ENCODE data around the gene CSAD.

CSAD gene

DNA sequence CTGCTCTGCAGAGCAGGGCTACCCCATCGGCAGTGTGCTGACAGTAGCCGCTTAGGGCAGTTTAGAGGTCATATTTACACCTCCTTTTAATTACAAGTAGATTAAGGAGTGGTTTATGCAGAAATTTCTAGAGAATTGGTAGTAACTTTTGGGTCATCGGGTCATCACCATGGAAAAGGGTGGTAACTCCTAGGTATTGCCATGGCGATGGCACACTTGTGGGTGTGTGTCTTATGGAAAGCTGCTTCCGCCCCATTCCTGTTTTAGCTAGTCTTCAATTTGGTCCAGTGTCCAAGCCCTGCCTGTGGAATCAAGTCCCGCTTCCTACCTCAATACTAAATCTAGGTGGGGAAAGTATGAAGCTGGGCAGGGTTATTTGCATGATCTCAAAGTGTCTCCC is 29.7 kb downstream of the CSAD start:
- Mint-ChIP-seq H3K27me3 (peaks cover 11% of the 10 kb centered on the region), H3K27ac (no peak overlapping the region), H3K4me3 (no peak overlapping the region), H3K36me3 (no peaks in the 10 kb centered on the region), H3K4me1 (no peaks in the 10 kb centered on the region), H3K9me3 (no peaks in the 10 kb centered on the region)
- DNase-seq = no peak
- CTCF ChIA-PET = interaction anchor here (0.6 kb wide), 1 partner anchor 180 kb away, joined by 3 read pairs; no protein-coding TSS in a partner anchor

DNA sequence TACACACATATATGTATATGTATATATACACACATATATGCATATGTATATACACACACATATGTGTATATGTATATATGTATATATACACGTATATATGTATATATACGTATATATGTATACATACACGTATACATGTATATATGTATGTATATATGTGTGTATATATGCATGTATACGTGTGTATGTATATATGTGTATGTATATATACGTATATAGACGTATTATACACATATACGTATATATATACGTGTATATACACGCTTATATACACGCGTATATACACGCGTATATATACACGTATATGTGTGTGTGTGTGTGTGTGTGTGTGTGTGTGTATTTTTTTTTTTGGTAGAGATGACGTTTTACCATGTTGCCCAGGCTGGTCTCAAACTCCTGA is 33.1 kb downstream of the CSAD start:
- Mint-ChIP-seq H3K27me3 (peaks cover 5% of the 10 kb centered on the region), H3K4me3 (no peak overlapping the region), H3K9me3 (no peaks in the 10 kb centered on the region), H3K36me3 (no peaks in the 10 kb centered on the region), H3K27ac (no peak overlapping the region), H3K4me1 (no peaks in the 10 kb centered on the region)
- CTCF ChIA-PET = no interaction called here
- DNase-seq = no peak

DNA sequence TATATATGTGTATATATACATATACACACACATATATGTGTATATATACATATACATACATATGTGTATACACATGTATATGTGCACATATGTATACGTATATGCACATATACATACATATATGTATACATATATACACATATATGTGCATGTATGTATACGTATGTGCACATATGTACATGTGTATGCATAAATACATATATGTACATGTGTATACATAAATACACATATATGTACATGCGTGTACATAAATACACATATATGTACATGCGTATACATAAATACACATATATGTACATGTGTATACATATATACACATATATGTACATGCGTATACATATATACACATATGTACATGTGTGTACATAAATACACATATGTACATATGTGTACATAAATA is 33.5 kb downstream of the CSAD start:
- peaks cover 4% of the 10 kb centered on the region for H3K27me3 Mint-ChIP-seq
- CTCF ChIA-PET = no interaction called here
- H3K4me1 Mint-ChIP-seq = no peaks in the 10 kb centered on the region
- H3K4me3 Mint-ChIP-seq = no peak overlapping the region
- no peak overlapping the region for H3K27ac Mint-ChIP-seq
- H3K9me3 Mint-ChIP-seq = no peaks in the 10 kb centered on the region
- no peak for DNase-seq
- H3K36me3 Mint-ChIP-seq = no peaks in the 10 kb centered on the region

DNA sequence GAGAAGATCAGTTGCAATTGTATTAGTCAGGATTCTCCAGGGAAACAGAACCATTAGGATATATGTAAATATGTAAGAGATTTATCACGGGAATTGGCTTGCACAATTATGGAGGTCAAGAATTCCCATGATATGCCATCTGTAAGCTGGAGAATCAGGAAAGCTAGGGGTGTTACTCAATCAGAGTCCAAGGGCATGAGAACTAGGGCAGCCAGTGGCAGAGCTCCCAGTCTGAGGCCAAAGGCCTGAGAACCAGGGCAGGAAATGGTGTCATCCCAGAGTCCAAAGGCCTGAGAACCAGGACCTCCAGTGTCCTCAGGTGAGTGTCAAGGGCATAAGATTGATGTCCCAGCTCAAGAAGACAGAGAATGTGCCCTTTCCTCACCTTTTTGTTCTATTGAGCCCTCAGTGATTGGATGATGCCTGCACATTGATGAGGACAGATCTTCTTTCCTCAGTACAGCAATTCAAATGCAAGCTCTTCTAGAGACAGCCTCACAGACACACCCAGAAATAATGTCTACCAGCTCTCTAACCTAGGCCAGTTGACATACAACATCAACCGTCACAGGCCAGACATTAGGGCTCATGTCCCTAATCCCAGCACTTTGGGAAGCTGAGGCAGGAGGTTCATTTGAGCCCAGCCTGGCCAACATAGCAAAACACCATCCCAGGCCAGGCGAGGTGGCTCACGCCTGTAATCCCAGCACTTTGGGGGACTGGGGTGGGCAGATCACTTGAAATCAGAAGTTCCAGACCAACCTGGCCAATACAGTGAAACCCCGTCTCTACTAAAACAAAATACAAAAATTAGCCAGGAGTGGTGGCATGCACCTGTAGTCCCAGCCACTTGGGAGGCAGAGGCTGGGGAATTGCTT is 35.1 kb downstream of the CSAD start:
- no peak for DNase-seq
- H3K9me3 Mint-ChIP-seq = no peaks in the 10 kb centered on the region
- H3K27me3 Mint-ChIP-seq = peaks cover 9% of the 10 kb centered on the region
- H3K36me3 Mint-ChIP-seq = no peaks in the 10 kb centered on the region
- no peak overlapping the region for H3K4me3 Mint-ChIP-seq
- H3K4me1 Mint-ChIP-seq = no peaks in the 10 kb centered on the region
- CTCF ChIA-PET = no interaction called here
- no peak overlapping the region for H3K27ac Mint-ChIP-seq

DNA sequence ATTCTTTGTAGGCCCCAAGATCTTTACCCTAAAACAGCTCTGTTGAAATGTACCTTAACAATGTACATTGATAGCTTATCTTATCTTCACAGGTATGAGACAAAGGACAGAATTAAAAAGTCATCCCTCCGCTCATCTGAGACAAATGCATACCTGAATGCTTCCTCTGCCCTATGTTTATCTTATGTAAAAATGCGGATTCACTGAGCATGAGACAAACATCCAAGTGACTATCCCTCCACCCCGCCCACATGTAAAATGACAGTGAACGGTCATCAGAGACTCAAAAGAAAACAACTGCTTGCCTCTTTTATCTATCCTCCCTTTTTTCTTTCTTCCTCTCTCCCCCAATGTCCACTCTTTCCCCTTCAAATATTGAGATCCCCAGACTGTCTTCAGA is 37.4 kb downstream of the CSAD start:
- DNase-seq = no peak
- no peak overlapping the region for H3K27ac Mint-ChIP-seq
- CTCF ChIA-PET = no interaction called here
- H3K9me3 Mint-ChIP-seq = peaks cover 8% of the 10 kb centered on the region
- H3K4me3 Mint-ChIP-seq = no peak overlapping the region
- H3K27me3 Mint-ChIP-seq = peaks cover 15% of the 10 kb centered on the region
- no peaks in the 10 kb centered on the region for H3K4me1 Mint-ChIP-seq
- peaks cover 1% of the 10 kb centered on the region for H3K36me3 Mint-ChIP-seq

GRCh38 chr12:53133722-53134121 is 47.0 kb downstream of the CSAD start:
- CTCF ChIA-PET = interaction anchor here (0.6 kb wide), 1 partner anchor 190 kb away, joined by 3 read pairs; no protein-coding TSS in a partner anchor
- Mint-ChIP-seq H3K4me1 (no peaks in the 10 kb centered on the region), H3K9me3 (peaks cover 8% of the 10 kb centered on the region), H3K27ac (no peak overlapping the region), H3K36me3 (peaks cover 2% of the 10 kb centered on the region), H3K27me3 (peaks cover 25% of the 10 kb centered on the region), H3K4me3 (no peak overlapping the region)
- DNase-seq = no peak

- Mint-ChIP-seq H3K4me1 (no peaks in the 10 kb centered on the region), H3K36me3 (no peaks in the 10 kb centered on the region), H3K27me3 (peaks cover 37% of the 10 kb centered on the region), H3K9me3 (peaks cover 2% of the 10 kb centered on the region), H3K4me3 (no peak overlapping the region), H3K27ac (no peak overlapping the region)
- CTCF ChIA-PET = no interaction called here
- DNase-seq = no peak
Observed at GRCh38 chr12:53131844-53132243, 48.9 kb downstream of the CSAD start.

DNA sequence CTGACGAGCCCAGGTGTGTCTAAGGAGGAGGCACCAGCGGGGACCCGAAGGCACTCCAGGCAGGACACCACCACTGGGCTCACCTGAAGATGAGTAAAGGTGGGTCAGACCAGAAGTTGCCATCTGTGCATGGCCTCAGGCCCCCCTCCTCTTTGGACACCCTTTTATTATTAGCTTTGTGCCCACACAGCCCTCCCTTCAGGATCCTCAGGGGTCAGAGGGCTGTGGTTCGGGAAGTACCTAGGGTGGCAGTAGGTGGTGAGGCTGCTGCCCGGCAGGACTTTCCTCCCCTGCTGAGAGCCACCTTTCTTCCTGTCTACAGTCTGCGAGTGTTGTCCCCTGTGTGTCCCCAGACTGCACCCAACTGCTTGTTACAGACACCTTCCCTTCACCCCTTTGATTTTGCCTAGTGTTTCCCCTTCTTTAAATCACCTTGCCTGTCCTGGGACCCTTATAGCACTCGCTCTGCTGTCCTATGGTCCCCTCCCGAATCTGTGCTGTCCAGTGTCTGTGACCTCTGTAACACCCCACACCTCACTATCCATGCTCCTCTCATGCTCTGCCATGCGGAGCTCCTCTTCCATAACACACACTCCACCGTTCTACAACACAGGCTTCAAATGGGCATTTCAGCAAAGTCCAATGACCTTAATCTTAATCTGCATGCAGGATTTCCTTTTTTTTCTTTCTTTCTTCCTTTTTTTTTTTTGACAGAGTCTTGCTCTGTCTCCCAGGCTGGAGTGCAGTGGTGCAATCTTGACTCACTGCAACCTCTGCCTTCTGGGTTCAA is 51.8 kb downstream of the CSAD start:
- Mint-ChIP-seq H3K27ac (no peak overlapping the region), H3K9me3 (no peaks in the 10 kb centered on the region), H3K4me1 (no peaks in the 10 kb centered on the region), H3K27me3 (peaks cover 37% of the 10 kb centered on the region), H3K36me3 (no peaks in the 10 kb centered on the region), H3K4me3 (no peak overlapping the region)
- CTCF ChIA-PET = interaction anchor here (1.3 kb wide), 1 partner anchor 30 kb away, joined by 3 read pairs; no protein-coding TSS in a partner anchor
- DNase-seq = no peak

DNA sequence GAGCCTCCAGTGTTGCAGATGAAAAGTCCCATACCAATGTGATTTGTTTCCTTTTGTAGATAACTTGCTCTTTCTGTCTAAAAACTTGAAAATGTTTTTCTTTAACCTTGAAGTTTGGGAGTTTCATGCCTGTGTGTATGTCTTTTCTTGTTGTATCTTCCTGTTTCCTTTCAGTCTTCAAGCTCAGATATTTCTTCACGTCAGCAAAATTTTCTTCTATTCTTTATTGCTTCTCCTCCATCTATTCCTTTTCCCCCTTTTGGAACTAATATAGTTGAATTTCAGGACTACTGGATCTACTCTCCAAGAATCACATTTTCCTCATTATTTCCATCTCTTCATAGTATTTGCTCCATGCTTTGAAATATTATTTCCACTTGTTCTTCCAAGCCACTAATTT is 53.6 kb downstream of the CSAD start:
- CTCF ChIA-PET = interaction anchor here (0.9 to 1.4 kb wide), 3 partner anchors 29 to 62 kb away, joined by 3 to 4 read pairs (median 3); no protein-coding TSS in a partner anchor
- Mint-ChIP-seq H3K36me3 (no peaks in the 10 kb centered on the region), H3K9me3 (no peaks in the 10 kb centered on the region), H3K4me1 (no peaks in the 10 kb centered on the region), H3K27ac (no peak overlapping the region), H3K4me3 (no peak overlapping the region), H3K27me3 (peaks cover 38% of the 10 kb centered on the region)
- DNase-seq = no peak

DNA sequence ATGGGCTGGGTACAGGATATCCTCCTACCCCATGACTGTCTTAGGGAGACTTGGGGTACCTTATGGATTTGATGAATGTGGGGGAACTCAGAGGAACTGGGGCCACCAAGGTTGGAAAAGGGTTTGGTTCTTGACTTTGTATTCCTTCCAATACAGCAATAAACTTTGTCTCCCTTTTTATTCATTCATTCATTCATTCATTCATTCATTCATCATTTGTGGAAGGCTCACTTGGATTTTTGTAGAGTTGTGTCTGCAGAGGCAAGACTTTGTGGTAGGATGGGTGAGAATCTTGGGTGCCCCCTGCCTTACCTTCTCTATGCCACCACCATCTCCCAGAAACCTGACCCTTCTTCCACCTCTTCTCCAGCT is 56.4 kb downstream of the CSAD start:
- no peaks in the 10 kb centered on the region for H3K4me1 Mint-ChIP-seq
- H3K9me3 Mint-ChIP-seq = no peaks in the 10 kb centered on the region
- no peak for DNase-seq
- peaks cover 21% of the 10 kb centered on the region for H3K27me3 Mint-ChIP-seq
- CTCF ChIA-PET = no interaction called here
- no peaks in the 10 kb centered on the region for H3K36me3 Mint-ChIP-seq
- H3K27ac Mint-ChIP-seq = no peak overlapping the region
- no peak overlapping the region for H3K4me3 Mint-ChIP-seq

DNA sequence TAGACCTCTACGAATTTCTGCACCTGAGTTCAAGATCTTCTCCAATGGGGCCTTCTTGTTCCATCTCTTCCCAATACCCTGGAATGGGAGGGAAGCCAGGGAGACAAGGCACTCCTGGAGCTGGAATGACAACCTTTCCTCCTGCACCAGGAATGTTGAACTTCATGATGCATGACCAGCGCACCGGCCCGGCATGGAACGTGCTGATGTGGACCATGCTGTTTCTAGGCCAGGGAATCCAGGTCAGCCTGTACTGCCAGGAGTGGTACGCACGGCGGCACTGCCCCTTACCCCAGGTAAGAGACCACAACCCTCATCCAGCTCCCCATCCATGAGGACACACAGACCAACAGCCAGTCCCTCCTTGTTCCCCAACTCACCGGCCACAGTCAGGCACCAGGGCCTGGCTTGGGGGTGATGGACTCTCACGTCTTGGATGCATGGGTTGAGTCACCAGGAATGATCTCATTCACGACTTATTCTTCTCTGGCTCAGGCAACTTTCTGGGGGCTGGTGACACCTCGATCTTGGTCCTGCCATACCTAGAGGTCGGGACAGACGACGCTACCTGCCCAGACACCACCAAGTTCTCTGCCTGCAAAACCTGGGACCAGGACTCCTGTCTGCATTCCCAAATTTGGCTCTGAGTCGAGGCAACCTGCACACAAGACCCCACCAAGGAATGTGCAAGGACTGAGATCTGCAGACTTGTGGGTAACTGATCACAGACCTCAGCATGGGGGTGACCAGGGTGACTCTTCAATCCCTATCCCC is 57.0 kb downstream of the CSAD start:
- no peak overlapping the region for H3K4me3 Mint-ChIP-seq
- CTCF ChIA-PET = no interaction called here
- H3K27ac Mint-ChIP-seq = no peak overlapping the region
- no peaks in the 10 kb centered on the region for H3K4me1 Mint-ChIP-seq
- no peaks in the 10 kb centered on the region for H3K9me3 Mint-ChIP-seq
- H3K27me3 Mint-ChIP-seq = peaks cover 17% of the 10 kb centered on the region
- no peak for DNase-seq
- no peaks in the 10 kb centered on the region for H3K36me3 Mint-ChIP-seq

- no peaks in the 10 kb centered on the region for H3K4me1 Mint-ChIP-seq
- CTCF ChIA-PET = no interaction called here
- no peak for DNase-seq
- H3K4me3 Mint-ChIP-seq = no peak overlapping the region
- no peaks in the 10 kb centered on the region for H3K36me3 Mint-ChIP-seq
- no peaks in the 10 kb centered on the region for H3K9me3 Mint-ChIP-seq
- peaks cover 13% of the 10 kb centered on the region for H3K27me3 Mint-ChIP-seq
- H3K27ac Mint-ChIP-seq = no peak overlapping the region
Observed at GRCh38 chr12:53122961-53123468, 57.7 kb downstream of the CSAD start.

- peaks cover 7% of the 10 kb centered on the region for H3K27me3 Mint-ChIP-seq
- H3K9me3 Mint-ChIP-seq = no peaks in the 10 kb centered on the region
- no peak overlapping the region for H3K4me3 Mint-ChIP-seq
- CTCF ChIA-PET = interaction anchor here (0.7 to 1.1 kb wide), 2 partner anchors 23 to 65 kb away, joined by 3 read pairs; partner anchors contain the start of gene IGFBP6
- H3K4me1 Mint-ChIP-seq = no peaks in the 10 kb centered on the region
- DNase-seq = no peak
- H3K36me3 Mint-ChIP-seq = no peaks in the 10 kb centered on the region
- H3K27ac Mint-ChIP-seq = no peak overlapping the region
Observed at GRCh38 chr12:53120685-53121525, 59.8 kb downstream of the CSAD start.
